Measurements from ENCODE around the gene SSH3.
"Not testable (repeated sequence)": the region's sequence is repeated elsewhere in the genome, so short reads cannot be mapped to it uniquely, and the experiment has no call there.

SSH3 gene

DNA sequence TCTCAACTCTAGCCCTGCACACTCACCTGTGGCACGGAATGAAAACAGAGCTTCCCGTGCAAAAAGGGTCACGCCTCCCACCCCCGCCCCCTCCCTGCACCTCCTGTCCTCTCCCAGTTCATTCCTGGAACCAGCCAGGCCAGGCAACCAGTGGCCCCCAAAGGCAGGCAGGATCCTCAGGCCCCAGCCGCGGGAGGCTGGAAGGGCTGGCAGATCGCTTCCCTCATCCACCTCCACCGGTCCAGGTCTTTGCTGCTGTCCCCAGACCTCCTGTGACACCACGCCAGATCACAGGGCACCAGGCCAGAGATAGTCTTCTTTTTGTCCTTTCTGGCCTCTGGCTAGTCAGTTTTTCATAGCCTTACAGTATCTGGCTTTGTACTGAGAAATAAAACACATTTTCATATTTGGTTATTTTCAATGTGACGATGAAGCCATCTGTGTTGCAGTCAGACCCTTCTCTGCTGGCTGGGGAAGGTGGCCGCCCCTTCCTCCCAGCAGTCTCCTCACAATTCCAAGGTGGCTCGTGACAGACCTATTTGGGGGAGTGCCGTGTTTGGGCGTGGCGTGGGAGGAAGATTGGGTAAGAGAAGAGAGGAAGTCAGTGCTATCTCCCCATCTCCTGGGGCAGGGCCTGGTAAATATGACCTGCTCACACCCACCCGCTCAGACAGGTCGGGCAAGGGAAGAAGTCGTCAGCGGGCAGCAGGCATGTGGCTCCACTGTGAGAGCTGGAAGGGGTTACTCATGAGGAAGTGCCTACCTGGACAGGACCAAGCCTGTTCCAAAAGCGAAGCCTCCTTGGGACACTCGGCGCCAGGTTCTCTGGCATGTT is 9.1 kb downstream of the SSH3 start:
- DNase-seq = no peak

DNA sequence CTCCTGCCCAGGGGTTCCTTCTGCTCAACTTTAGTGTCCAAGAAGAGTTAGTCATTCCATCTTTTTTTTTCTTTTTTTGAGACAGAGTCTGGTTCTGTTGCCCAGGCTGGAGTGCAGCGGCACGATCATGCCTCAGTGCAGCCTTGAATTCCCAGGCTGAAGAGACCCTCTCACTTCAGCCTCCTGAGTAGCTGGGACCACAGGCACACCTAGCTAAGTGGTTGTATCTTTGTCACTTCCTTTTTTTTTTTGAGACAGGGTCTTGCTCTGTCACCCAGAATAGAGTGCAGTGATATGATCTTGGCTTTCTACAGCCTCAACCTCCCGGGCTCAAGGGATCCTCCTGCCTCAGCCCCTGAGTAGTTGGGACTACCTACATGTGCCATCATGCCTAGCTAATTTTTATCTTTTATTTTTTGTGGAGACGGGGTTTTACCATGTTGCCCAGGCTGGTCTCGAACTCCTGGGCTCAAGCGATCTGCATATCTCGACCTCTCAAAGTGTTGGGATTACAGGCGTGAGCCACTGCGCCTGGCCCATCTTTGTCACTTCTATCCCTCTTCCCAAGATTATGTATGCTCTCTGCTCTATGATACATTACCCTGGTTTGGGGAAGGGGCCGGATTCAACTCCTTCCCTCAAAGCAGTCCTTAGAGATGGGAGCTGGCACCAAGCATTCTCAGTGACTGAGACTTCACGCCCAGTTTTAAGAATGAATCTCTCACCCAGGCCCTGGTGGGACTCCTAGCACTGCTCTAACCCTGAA is 10.0 kb downstream of the SSH3 start:
- no peak for DNase-seq

DNA sequence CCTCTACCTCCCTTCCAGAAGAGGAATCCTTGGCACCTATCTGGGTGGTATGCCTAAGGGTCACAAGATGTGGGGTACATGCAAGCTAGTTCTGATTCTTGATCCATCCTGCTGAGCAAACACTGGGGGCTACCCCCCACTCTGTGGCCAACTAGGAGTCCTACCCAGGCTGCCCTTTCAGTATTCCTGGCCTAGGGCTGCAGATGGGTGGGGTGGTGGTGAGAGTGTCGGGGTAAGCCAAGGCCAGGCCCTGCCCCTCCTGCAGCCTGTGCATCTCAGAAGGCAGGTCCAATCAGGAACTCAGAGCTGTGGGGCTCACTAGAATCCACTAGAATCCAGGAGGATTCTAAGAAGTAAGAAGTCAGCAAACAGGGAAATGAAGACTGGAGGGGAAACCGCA is 10.9 kb downstream of the SSH3 start:
- no peak for DNase-seq

DNA sequence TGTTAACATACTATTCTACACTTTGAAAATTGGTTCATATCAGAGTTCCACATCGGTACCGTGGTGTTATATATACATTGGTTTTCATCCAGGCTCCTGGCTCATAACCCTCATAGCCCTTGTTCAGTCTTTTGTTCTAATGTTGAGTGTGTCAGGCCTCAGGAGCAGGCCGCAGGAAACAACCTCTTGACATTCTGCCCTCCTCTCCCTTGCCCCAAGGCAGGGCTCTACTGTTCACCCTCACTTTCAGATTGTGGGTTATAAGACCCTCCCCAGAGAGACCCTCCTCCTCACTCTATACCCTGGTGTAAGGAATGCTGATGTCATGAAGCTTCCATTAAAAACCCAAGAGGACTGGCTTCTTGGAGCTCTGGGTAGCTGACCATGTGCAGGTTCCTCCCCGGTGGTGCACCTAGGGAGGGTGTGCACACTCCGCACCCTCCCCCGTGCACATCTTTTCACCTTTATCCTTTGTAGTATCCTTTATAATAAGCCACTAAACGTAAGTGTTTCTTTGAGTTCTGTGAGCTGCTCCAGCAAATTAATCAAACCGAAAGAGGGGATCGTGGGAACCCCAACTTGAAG is 12.1 kb downstream of the SSH3 start:
- no peak for DNase-seq

DNA sequence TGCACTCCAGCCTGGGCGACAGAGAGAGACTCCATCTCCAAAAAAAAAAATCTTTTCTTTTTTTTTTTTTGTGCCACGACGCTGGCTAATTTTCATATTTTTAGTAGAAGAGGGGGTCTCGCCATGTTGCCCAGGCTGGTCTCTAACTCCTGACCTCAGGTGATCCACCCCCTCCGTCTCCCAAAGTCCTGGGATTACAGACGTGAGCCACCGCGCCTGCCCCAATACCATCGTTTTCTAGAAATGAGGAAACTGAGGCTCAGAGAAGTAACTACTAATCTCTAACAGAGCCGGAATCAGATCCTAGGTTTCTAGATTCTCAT is 13.5 kb downstream of the SSH3 start:
- DNase-seq = no peak

DNA sequence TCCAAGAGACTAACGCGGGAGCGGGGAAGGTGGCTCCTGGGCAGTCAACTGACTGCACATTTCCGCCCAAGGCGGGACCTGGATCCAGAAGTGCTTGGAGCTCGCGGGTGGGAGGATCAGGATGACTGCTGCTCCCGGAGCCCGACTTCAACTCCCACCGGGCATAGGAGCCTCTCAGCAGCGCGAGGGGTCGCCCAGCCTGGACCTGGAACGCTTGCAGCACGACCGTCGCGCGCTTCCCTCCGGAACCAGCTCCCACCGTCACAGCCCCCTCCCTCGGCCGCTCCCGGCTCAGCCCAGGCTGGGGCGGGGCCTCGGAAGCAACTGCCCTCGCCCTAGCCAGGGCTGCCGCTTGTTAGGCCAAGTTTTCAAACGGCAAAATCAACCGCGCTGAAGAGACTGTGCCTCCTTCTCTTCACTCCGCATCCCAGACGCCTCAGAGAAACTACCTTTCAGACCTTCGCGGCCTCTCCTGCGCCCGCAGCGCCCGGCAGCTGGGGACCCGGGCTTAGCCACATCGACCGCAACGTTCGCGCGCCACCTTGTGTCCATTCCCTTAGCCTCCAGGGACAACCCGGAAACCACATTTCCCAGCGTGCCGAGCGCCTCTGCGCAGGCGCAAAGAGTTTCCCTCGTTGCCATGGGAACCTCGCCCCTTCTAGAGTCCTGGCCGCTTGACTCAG is 14.0 kb downstream of the SSH3 start:
- peak; percentile 93 for DNase-seq

- DNase-seq = no peak
These were observed 14.7 kb downstream of the SSH3 start for GRCh38 chr11:67317888-67318555.

GRCh38 chr11:67318876-67319275 is 15.5 kb downstream of the SSH3 start:
- not testable (repeated sequence) for DNase-seq

DNA sequence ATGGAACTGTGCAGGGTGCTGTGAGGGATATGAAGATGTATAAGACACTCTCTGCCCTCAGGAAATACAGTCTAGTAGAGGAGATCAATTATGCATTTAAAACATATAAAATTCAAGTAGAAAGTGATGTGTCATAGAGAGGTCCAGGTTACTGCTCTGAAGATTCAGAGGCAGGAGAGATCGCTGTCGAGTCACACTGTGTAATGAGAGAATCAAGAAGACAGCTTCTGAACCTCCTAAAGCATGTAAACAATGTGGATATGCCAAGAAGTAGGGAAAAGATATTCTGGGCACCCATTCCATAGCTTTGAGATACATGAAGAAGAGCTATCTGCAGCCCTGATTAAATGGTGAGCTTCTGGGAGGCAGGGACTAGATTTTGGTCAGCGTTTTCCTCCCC is 16.7 kb downstream of the SSH3 start:
- no peak for DNase-seq

DNA sequence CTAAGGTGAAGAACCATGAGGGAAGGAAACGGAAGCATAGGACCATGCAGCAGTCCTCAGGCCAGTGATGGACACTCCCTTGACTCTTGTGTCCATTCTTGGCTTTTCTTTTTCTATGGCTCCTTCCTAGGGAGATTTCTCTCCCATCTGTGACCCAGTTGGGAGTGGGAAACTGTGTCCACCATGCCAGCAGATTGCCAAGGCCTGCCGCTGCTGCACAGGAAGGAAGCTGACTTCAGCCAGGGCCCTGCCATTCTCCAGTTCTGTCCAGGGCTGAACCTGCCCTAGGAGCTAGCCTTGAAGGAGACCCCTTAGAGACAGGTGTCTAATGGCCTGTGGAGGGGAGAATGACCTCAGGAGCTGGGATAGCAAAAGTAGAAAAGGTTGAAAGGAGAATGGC is 17.4 kb downstream of the SSH3 start:
- no peak for DNase-seq

GRCh38 chr11:67321313-67321871 is 18.1 kb downstream of the SSH3 start:
- no peak for DNase-seq

DNA sequence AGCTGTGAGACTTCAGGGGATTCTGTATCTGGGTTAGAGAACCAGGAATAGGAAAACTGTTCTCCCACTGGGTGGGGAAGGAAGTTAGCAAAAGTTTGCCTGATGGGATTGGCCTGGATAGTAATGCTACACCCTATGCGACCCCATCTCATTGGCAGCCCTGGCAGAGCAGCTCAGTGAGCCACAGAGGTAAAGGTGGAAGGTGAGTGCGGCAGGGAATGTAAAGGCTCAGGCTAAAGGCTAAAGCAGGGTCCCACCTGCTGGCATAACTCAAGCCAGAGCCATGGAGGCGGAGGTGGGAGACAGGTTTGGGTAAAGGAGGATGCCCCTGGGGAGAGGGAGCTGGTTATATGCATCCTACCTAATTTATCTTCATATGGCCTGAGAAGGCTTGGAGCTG is 18.7 kb downstream of the SSH3 start:
- DNase-seq = no peak

DNA sequence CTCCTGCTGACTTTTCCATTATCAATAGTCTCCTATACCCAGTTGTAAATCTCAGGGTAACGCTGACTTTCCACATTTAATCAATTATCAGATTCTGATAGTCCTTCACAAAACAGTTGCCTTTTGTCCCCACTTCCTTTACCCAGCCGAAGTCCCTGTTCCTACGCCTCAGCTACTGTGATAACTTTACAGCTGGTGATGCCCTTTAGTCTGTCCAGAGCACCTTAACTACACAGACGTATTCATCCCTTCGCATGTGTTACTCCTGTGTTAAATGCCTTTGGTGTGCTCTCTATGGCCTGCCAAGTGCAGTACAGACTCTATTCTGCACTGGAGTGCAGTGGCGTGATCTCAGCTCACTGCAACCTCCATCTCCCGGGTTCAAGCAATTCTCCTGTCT is 20.2 kb downstream of the SSH3 start:
- no peak for DNase-seq

- no peak for DNase-seq
These were observed 28.9 kb downstream of the SSH3 start for GRCh38 chr11:67332081-67332691.

GRCh38 chr11:67337257-67337656 is 33.9 kb downstream of the SSH3 start:
- no peak for DNase-seq

DNA sequence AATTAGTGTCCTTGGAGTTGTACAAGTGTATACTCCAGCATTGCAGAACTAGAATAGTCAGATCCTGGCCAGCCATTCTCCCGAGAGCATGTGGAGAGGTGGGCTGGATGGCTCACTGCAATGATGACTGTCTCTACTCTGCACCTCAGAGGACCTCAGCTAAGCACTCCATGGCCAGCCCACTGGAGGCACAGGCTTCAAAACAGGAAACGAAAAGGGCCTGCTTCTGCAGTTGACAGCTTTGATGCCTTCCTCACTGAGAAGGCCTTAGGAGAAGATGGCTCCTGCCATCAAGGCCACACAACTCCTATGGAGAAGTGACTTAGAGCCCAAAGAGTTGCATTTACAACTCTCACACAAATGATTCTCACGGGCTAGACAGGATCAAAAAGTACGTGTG is 40.9 kb downstream of the SSH3 start:
- DNase-seq = no peak

DNA sequence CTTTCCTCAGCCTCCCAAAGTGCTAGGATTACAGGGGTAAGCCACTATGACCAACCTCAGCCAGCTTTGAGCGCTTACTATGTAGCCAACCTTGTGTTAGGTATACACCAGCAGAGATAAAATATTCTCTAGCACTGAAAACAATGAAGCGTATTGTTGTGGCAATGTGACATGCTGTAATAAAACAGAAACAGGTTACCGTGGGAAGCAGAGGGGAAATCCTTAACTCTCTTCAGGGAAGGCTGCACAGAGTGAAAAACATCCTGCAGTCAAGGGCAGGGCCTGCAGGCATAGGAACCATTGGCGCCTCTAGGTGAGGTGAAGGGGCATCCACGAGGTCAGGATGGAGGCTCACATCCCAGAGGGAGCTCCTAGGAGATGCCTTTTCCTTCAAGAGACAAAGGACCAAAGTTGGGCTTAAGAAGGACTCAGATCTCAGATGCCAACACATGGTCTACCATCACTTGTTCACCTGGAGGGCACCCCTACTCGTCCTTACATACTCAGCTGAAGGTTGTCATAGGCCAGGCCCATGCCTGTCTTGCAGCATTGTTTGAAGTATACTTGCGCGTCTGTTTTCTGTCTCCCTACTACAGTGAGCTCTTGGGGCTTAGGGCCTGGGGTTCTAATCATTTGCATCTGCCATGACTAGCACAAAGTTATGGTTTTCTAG is 42.1 kb downstream of the SSH3 start:
- no peak for DNase-seq

- DNase-seq = peak; percentile 53
These were observed 42.8 kb downstream of the SSH3 start for GRCh38 chr11:67345920-67346819.

DNA sequence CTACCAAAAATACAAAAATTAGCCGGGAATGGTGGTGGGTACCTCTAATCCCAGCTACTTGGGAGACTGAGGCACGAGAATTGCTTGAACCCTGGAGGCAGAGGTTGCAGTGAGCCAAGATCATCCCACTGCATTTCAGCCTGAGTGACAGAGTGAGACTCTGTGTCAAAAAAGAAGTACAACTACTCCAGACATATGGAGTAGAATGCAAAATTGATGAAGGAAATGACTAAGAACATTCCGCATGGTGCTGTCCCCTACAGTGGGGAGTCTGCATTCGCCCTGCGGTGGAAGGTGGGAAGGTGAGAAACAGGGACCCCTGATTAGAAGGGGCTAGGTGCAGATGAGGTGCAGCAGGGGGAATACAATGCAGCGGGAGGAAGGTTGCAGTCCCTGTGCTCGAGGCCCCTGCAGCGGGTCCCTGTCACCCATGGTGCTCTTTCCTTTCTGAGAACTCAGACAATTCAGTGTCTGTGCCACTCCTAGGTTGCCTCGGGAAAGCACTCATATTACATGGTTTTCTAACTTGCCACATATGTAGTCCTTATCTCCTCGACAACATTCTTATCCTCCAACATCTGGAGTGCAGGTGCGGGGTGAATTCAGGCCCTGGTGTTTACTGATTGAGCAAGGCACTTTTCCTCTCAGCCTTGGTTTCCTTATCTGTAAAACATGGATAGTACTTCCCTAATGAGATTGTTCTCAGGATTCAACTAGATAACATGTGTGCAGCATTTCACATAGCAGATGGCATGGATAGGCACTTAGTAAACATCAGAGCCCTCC is 44.8 kb downstream of the SSH3 start:
- peak; percentile 37 for DNase-seq

DNA sequence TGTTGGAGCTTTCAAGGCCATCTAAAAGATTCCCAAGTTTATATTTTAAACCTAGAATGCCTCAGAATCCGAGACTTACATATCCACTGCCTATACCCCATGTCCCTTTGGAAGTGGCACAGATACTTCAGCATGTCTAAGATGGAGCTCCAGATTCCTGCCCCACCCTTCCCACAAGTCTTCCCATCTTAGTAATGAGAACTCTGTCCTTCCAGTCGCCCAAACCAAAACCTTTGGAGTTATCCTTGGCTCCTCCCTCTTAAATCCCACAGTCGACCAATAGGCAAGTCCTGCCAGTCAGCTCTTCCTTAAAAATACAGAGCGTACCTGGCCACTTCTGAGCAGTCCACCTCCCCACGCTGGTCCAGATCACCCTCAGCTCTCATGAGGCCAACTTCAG is 45.7 kb downstream of the SSH3 start:
- DNase-seq = no peak

Data from fibroblast of upper back skin (primary cell).